Muscle of leg (tissue), 11 donors: Measurements from ENCODE around the gene ZNF660. TPM values are rescaled to one million over a fixed set of nuclear protein-coding genes. Genes with fewer than 3 reads are reported as not detected.
"Not testable (repeated sequence)": the region's sequence is repeated elsewhere in the genome, so short reads cannot be mapped to it uniquely, and the experiment has no call there.

Experiments used
- DNase-seq: peaks from one replicate; pipeline ENCODE4 v3.0.0; 2013
- H3K27ac ChIP-seq: one replicate; pipeline ENCODE4 v1.5.1; 2013; ENCODE audit warnings: mild to moderate bottlenecking, low read length, control low read depth
- H3K27me3 ChIP-seq: one replicate; pipeline ENCODE4 v1.6.1; 2013; ENCODE audit warnings: low read length; ENCODE audit not compliant: control insufficient read depth, insufficient read depth
- H3K36me3 ChIP-seq: one replicate; pipeline ENCODE4 v1.6.1; 2013; ENCODE audit warnings: low read length; ENCODE audit not compliant: control insufficient read depth, insufficient read depth
- H3K4me1 ChIP-seq: one replicate; pipeline ENCODE4 v1.6.1; 2013; ENCODE audit warnings: low read length; ENCODE audit not compliant: control insufficient read depth, insufficient read depth
- H3K4me3 ChIP-seq: one replicate; pipeline ENCODE4 v1.5.1; 2013; ENCODE audit warnings: low read length, control low read depth
- H3K9me3 ChIP-seq: replicated peaks from 2 replicates; pipeline ENCODE4 v1.6.1; 2013; ENCODE audit warnings: low read depth, low read length; ENCODE audit not compliant: control insufficient read depth
- WGBS: methylation state at CpG from one replicate; pipeline ENCODE4 v1.1.5; 2013; ENCODE audit warnings: missing lambda C conversion rate; ENCODE audit not compliant: insufficient coverage; 5-methylcytosine and 5-hydroxymethylcytosine counted together
- polyA plus RNA-seq, 8 donors: library from polyadenylated mRNA; unstranded; fragments of 120-200 nt; gene quantifications; one replicate each; pipeline versions ENCODE4 v1.2.1 to v1.2.3, GENCODE V29; 2013; ENCODE audit warnings: inconsistent platforms in 1 of 8, low replicate concordance in 1 of 8; ENCODE audit not compliant: insufficient read length in 8 of 8, insufficient read depth in 1 of 8
- total RNA-seq: library from RNA; stranded (reverse); fragments of 120-200 nt; gene quantifications from one replicate; pipeline ENCODE4 v1.2.4, GENCODE V29; 2013

Gene ZNF660
- total and polyA plus RNA-seq, 9 donors: 2.8 to 6.2 (median 3.7) TPM

DNA sequence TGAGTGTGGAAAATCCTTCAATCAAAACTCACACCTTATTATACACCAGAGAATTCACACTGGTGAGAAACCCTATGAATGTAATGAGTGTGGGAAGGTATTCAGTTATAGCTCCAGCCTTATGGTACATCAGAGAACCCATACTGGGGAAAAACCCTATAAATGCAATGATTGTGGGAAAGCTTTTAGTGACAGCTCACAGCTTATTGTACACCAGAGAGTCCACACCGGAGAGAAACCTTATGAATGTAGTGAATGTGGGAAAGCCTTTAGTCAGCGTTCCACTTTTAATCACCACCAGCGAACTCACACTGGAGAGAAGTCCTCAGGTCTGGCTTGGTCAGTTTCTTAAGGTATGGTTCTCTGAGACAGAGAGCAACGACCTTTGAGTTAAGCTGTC is 13.7 kb upstream of the ZNF660 start:
- H3K4me3 ChIP-seq: no peak overlapping the region
- peaks cover 17% of the 10 kb centered on the region for H3K9me3 ChIP-seq
- no peaks in the 10 kb centered on the region for H3K4me1 ChIP-seq
- no peak for DNase-seq
- no CpG with 5 or more reads among the region's 4 CpGs for WGBS
- peaks cover 34% of the 10 kb centered on the region for H3K36me3 ChIP-seq
- no peak overlapping the region for H3K27ac ChIP-seq
- H3K27me3 ChIP-seq: no peaks in the 10 kb centered on the region

DNA sequence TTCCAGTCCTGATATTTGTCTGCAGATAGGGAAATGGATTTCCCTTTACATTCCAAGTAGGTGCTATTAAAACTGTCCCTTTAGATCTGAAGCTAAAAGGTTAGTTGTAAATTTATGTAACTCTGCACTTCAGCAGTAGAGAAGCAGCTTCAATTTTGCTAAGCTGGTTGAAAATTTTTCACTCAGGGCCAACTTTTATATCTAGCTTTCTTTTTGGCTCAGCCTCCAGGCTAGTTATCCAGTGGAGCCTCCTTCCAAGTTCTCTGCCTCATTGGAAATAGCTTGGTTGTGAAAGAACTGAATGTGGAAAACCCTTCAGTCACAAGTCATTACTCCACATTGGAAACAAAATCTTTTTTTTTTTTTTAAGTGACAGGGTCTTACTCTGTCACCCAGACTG is 8.2 kb upstream of the ZNF660 start:
- peak; percentile 80 for DNase-seq
- H3K27ac ChIP-seq: peak overlapping the region; percentile 7
- no peaks in the 10 kb centered on the region for H3K36me3 ChIP-seq
- no peak overlapping the region for H3K4me3 ChIP-seq
- no peaks in the 10 kb centered on the region for H3K4me1 ChIP-seq
- no peaks in the 10 kb centered on the region for H3K9me3 ChIP-seq
- peaks cover 6% of the 10 kb centered on the region for H3K27me3 ChIP-seq

DNA sequence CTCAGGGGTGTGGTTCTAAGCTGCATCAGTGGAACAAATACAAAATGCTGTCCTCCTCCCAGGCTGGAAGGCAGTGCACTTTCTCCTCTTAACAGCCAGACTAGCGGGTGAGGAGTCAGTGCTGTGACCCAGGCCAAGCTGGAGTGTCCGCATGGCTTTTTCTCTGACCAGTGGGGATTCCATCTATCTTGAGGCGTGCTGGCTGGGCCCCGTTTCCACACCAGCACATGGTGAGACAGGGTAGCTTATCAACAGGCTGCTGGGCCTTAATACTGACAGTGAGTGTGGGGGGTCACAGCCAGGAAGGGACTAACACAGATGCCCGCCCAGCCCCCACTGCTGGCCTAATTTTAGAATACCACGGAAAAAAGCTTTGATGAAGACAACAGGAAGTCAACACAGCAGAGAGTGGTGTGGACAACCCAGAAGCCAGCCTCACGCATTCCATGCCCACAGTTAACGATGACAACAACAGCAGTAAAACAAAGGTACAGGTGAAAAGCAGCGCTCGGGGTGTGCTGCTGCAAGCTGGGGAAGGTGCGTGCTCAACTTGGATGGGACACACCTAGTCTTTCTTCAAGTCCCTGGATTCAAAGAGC is 7.3 kb upstream of the ZNF660 start:
- not testable (repeated sequence) for H3K36me3 ChIP-seq, DNase-seq, H3K27ac ChIP-seq, H3K9me3 ChIP-seq, H3K27me3 ChIP-seq, H3K4me1 ChIP-seq, H3K4me3 ChIP-seq
- 95% methylated on average over 7 of the region's 11 CpGs for WGBS

DNA sequence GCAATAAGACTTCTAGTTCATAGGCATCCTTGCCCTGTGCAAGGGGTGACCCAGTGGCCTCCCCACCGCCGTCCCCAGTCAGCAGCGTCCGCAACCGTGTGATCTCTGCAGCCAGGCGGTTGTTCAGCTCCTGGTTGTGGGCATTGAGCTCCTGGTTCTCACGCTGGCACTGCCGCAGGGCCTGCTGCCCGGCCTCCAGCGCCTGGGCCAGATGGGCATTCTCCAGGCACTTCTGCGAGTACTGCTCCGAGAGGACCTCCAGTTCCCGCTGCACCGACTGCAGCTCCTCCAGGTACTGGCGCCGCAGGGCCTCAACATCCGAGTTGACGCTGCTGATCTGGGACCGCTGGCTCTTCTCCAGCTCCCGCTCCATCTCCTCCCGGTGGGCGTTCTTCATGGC is 6.4 kb upstream of the ZNF660 start:
- DNase-seq, H3K36me3 ChIP-seq, H3K27ac ChIP-seq, H3K4me3 ChIP-seq, H3K9me3 ChIP-seq, H3K4me1 ChIP-seq, H3K27me3 ChIP-seq: not testable (repeated sequence)
- 96% methylated on average over 22 of the region's 22 CpGs for WGBS

DNA sequence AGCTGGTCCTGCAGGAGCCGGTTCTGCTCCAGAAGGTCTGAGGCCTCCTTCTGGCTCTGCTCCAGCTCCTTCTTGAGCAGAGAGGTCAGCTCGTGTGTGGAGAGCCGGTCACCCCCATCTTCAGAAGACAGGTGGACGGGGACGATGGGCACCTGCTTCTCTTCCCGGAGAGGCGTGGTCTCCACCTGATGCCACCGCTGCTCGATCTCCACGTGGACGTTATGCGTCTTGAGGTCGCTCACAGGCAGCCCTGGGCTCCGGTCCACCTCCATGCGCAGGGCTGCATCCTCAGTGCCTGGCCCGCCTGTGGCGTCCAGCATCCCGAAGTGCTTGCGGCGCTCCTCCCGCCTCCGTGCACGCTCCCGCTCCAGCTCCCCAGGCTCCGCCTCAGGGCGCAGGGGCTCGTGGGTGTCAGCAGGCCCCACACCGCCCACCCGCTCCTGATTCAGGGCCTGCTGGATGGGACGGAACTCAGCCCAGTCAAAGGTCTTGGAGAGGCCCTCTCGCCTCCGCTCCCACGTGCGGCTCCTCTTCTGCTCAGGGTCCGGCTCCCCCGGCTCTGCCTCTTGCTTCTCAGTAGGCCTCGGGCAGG is 5.7 kb upstream of the ZNF660 start:
- H3K4me3 ChIP-seq, H3K27ac ChIP-seq, H3K27me3 ChIP-seq, H3K9me3 ChIP-seq, H3K4me1 ChIP-seq, H3K36me3 ChIP-seq, DNase-seq: not testable (repeated sequence)
- WGBS: 97% methylated on average over 37 of the region's 37 CpGs

DNA sequence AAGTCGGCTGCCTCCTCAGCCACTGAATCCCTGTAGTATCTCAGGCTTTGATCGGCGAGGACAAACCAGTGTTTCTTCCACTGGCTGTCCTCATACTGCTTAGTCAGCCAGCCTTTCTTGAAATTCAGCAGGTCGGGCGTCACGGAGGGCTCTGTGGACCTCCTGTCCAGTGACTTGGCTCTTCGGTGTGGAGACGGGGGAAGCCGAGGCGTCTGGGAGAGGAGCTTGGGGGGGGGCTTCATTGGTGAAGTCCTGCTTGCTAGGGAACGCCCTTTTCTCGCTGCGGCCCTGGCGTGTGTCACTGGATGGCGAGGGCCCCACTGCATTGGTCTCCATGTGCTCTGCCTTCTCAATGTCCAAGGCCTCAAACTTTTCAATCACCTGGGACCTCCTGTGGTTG is 5.0 kb upstream of the ZNF660 start:
- not testable (repeated sequence) for DNase-seq, H3K4me1 ChIP-seq, H3K27me3 ChIP-seq, H3K4me3 ChIP-seq, H3K36me3 ChIP-seq, H3K27ac ChIP-seq, H3K9me3 ChIP-seq
- 95% methylated on average over 10 of the region's 15 CpGs for WGBS

DNA sequence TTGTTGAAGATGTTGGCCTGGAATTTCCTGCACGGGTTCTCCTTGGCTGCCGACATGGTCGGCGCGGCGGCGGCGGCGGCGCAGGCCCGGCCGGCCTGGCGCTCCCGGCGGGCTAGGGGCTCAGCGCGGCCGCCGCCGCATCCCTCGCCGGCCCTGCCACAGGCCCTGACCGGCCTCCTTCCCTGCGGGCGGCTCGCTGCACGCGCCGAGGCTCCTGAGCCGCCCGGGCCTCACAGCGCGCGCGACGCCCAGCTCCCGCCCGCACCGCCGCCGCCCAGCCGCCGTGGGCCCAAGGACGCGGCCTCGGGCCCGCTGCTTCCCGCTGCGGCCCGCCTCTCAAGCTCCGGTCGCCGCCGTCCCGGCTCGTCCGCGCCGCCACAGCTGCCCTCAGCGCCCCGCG is 3.8 kb upstream of the ZNF660 start:
- H3K27me3 ChIP-seq, H3K9me3 ChIP-seq, H3K36me3 ChIP-seq, H3K4me3 ChIP-seq, DNase-seq, H3K27ac ChIP-seq: not testable (repeated sequence)
- peaks cover 12% of the 10 kb centered on the region for H3K4me1 ChIP-seq
- 34% methylated on average over 45 of the region's 62 CpGs for whole genome bisulfite sequencing

DNA sequence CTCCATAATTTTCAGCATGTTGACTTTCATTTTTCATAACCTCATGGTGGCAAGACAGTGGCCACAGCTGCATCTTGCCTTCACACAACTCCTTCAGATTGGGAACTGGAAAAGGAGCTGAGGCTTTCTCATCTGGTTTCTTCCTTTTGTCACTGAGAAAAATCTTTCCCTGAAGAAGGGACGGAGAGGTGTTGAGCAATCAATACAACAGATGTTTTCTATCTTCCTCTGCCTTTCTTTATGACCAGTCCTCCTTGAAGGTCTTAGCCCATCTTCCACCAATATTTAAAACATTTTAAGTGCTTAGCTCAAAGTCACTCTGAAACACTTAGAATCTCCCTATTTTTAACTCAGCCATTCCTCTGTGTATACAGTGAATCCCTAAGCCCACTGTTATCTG is 11.9 kb downstream of the ZNF660 start:
- H3K27ac ChIP-seq: no peak overlapping the region
- no peaks in the 10 kb centered on the region for H3K4me1 ChIP-seq
- WGBS: 100% methylated on average over 1 of the region's 1 CpG
- DNase-seq: no peak
- no peak overlapping the region for H3K4me3 ChIP-seq
- no peaks in the 10 kb centered on the region for H3K27me3 ChIP-seq
- H3K36me3 ChIP-seq: peaks cover 32% of the 10 kb centered on the region
- H3K9me3 ChIP-seq: peaks cover 59% of the 10 kb centered on the region

DNA sequence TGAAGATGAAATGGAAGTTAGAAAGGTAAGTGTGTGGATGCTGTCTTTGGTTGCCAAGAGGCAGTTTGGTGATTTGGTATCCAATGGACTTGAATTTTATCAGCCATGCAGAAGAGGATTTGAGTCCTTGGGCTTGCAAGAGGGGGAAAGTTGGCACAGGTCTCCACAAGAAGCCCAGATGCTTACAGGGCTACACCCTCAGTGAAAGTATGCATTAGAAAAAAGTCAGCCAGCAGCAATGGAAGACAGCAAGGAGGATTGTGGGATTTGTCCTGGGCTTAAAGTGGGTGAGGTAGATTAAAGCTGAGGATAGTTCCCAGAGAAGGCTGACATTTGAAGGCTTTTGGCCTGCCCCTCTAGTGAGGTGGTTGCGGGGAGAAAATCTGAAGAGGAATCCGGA is 17.0 kb downstream of the ZNF660 start:
- Histone ChIP-seq H3K27ac (no peak overlapping the region), H3K27me3 (no peaks in the 10 kb centered on the region), H3K36me3 (peaks cover 7% of the 10 kb centered on the region), H3K4me1 (no peaks in the 10 kb centered on the region), H3K4me3 (no peak overlapping the region), H3K9me3 (peaks cover 40% of the 10 kb centered on the region)
- no peak for DNase-seq
- no CpG with 5 or more reads among the region's 2 CpGs for WGBS

DNA sequence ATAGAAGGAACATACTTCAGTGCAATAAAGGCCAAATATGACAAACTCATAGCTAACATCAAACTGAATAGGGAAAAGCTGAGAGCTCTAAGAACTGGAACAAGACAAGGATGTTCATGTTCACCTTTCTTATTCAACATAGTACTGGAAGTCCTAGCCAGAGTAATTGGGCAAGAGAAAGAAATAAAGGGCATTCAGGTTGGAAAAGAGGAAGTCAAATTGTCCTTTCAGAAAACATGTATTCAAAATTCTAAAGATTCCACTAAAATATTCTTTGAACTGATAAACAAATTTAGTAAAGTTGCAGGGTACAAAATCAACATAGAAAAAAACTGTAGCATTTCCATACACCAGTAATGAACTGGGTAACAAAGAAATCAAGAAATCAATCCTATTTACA is 27.9 kb downstream of the ZNF660 start:
- no peak overlapping the region for H3K27ac ChIP-seq

More for the DNA sequence above, 27.9 kb downstream of the ZNF660 start:
- no peaks in the 10 kb centered on the region for H3K4me1 ChIP-seq
- no peak overlapping the region for H3K4me3 ChIP-seq
- H3K9me3 ChIP-seq: peaks cover 33% of the 10 kb centered on the region
- no peak for DNase-seq
- no peaks in the 10 kb centered on the region for H3K36me3 ChIP-seq
- H3K27me3 ChIP-seq: no peaks in the 10 kb centered on the region
